Tongue (tissue), 2 donors: Measurements from ENCODE around the gene TMED8. TPM values are rescaled to one million over a fixed set of nuclear protein-coding genes. Genes with fewer than 3 reads are reported as not detected.
"Not testable (repeated sequence)": the region's sequence is repeated elsewhere in the genome, so short reads cannot be mapped to it uniquely, and the experiment has no call there.

Experiments used
- DNase-seq: peaks from one replicate; pipeline ENCODE4 v3.0.0-alpha.2; 2015
- total RNA-seq: library from RNA; depleted of rRNA; stranded (reverse); fragments of >200 nt; gene quantifications from one replicate; pipeline ENCODE4 v1.2.3, GENCODE V29; 2014

Gene TMED8
- total RNA-seq, 1 donor from 2014 or later = 7.2 TPM

- DNase-seq = no peak
Observed at GRCh38 chr14:77359626-77360025, 17.3 kb downstream of the TMED8 start.

GRCh38 chr14:77356899-77357298 lies 20.0 kb downstream of the TMED8 start:
- no peak for DNase-seq

- DNase-seq = no peak
Observed at GRCh38 chr14:77355811-77356210, 21.1 kb downstream of the TMED8 start.

GRCh38 chr14:77353469-77354141 lies 23.3 kb downstream of the TMED8 start:
- no peak for DNase-seq

GRCh38 chr14:77347751-77348150 lies 29.1 kb downstream of the TMED8 start:
- DNase-seq = no peak

GRCh38 chr14:77346495-77346894 lies 30.4 kb downstream of the TMED8 start:
- DNase-seq = no peak

- DNase-seq = no peak
Observed at GRCh38 chr14:77344377-77344996, 32.4 kb downstream of the TMED8 start.

- no peak for DNase-seq
Observed at GRCh38 chr14:77343662-77344061, 33.2 kb downstream of the TMED8 start.

- DNase-seq = no peak
Observed at GRCh38 chr14:77342726-77343397, 34.0 kb downstream of the TMED8 start.

- DNase-seq = no peak
Observed at GRCh38 chr14:77340389-77340788, 36.5 kb downstream of the TMED8 start.

- no peak for DNase-seq
Observed at GRCh38 chr14:77339407-77339806, 37.5 kb downstream of the TMED8 start.

GRCh38 chr14:77338302-77338701 lies 38.6 kb downstream of the TMED8 start:
- no peak for DNase-seq

- no peak for DNase-seq
Observed at GRCh38 chr14:77337880-77338279, 39.0 kb downstream of the TMED8 start.

GRCh38 chr14:77337255-77337654 lies 39.6 kb downstream of the TMED8 start:
- DNase-seq = not testable (repeated sequence)

GRCh38 chr14:77335576-77335975 lies 41.3 kb downstream of the TMED8 start:
- DNase-seq = no peak

GRCh38 chr14:77329872-77330271 lies 47.0 kb downstream of the TMED8 start:
- DNase-seq = no peak

- DNase-seq = no peak
Observed at GRCh38 chr14:77327111-77327510, 49.8 kb downstream of the TMED8 start.

GRCh38 chr14:77325746-77326094 lies 51.2 kb downstream of the TMED8 start:
- no peak for DNase-seq

- no peak for DNase-seq
Observed at GRCh38 chr14:77324816-77325745, 51.8 kb downstream of the TMED8 start.

- DNase-seq = no peak
Observed at GRCh38 chr14:77324289-77324688, 52.6 kb downstream of the TMED8 start.

- DNase-seq = no peak
Observed at GRCh38 chr14:77323571-77323970, 53.3 kb downstream of the TMED8 start.

GRCh38 chr14:77322951-77323350 lies 53.9 kb downstream of the TMED8 start:
- no peak for DNase-seq
